ENCODE results near the gene ITSN2. TPM values are rescaled to one million over a fixed set of nuclear protein-coding genes. Genes with fewer than 3 reads are reported as not detected.

ITSN2 gene
- polyA plus RNA-seq, 1 donor (not counting 4 experiments of a cell fraction or from before 2014, with no cell fraction given): 19.7 TPM

- FAIRE-seq (no peak), DNase-seq (ENCODE audit: low read depth, low spot score) (no peak)
- Histone ChIP-seq H3K27me3 (ENCODE audit: control insufficient read depth, extremely low read depth, insufficient read depth, low read length) (no peaks in the 10 kb centered on the region), H3K27ac (ENCODE audit: control insufficient read depth, insufficient read depth, low read length) (no peak overlapping the region), H4K20me1 (ENCODE audit: control insufficient read depth, extremely low read depth, insufficient read depth, low read length) (no peaks in the 10 kb centered on the region), H3K9me1 (ENCODE audit: control insufficient read depth, extremely low read depth, insufficient read depth, low read length) (no peaks in the 10 kb centered on the region), H3K36me3 (ENCODE audit: control insufficient read depth in 2 of 2, extremely low read depth in 1 of 2, insufficient read depth in 2 of 2, low read length in 2 of 2) (peaks cover 6 to 9% of the 10 kb centered on the region in 2 experiments), H3K4me3 (ENCODE audit: control insufficient read depth in 2 of 3, extremely low read depth in 1 of 3, insufficient read depth in 2 of 3, low read depth in 1 of 3, low read length in 3 of 3) (no peak overlapping the region), H2AFZ (ENCODE audit: control insufficient read depth, low read length) (no peak overlapping the region), H3K79me2 (ENCODE audit: control insufficient read depth, insufficient read depth, low read length) (no peaks in the 10 kb centered on the region), H3K4me1 (ENCODE audit: control insufficient read depth, extremely low read depth, insufficient read depth, low read length) (no peaks in the 10 kb centered on the region), H3K4me2 (ENCODE audit: control insufficient read depth, extremely low read depth, insufficient read depth, low read depth, low read length) (no peak overlapping the region), H3K9ac (ENCODE audit: control insufficient read depth, extremely low read depth, insufficient read depth, low read length) (no peak overlapping the region), H3K9me3 (ENCODE audit: control insufficient read depth, low read depth, low read length) (no peaks in the 10 kb centered on the region)
- TF ChIP-seq EZH2 (IDR thresholded peaks at IDR 0.05; ENCODE audit: low read length): no peak
- TF ChIP-seq CTCF (optimal IDR thresholded peaks at IDR 0.05 in 1 of 3, IDR thresholded peaks at IDR 0.05 in 1 of 3, conservative IDR thresholded peaks at IDR 0.05 in 1 of 3; ENCODE audit: extremely low read depth in 1 of 3, insufficient read depth in 2 of 3, low read length in 3 of 3): no peak
- dilution Hi-C loops (cut with MboI; ENCODE audit: extremely low pct_ligation_motif_present, low sequenced_read_pairs): no loop called here
Measured at GRCh38 chr2:24214880-24215279, 145.5 kb downstream of the ITSN2 start.

DNA sequence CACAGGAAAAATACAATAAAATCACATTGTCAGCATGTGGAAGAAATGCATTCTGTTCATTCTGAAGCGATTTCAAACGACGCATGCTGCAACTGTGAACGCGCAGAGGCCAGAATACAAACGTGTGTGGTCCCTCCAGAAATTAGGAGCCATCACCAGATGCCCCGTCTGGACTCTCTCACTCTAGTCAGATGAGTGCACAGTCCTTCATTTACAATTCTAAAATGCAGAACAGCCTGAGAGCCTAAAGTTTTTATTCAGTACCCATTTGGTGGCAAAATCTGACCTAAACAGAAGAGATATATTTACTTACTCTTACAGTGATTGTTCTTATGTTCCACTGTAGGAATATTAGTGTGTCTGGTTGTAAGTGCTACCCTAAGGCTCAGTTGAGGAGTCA, 148.9 kb downstream of the ITSN2 start:
- no peak for FAIRE-seq
- TF ChIP-seq EZH2 (IDR thresholded peaks at IDR 0.05; ENCODE audit: low read length): no peak
- no peak for TF ChIP-seq CTCF (optimal IDR thresholded peaks at IDR 0.05 in 1 of 3, IDR thresholded peaks at IDR 0.05 in 1 of 3, conservative IDR thresholded peaks at IDR 0.05 in 1 of 3; ENCODE audit: extremely low read depth in 1 of 3, insufficient read depth in 2 of 3, low read length in 3 of 3)
- dilution Hi-C loops (cut with MboI; ENCODE audit: extremely low pct_ligation_motif_present, low sequenced_read_pairs): no loop called here

More for the DNA sequence above, 148.9 kb downstream of the ITSN2 start:
- no peaks in the 10 kb centered on the region for H3K4me1 ChIP-seq (ENCODE audit: control insufficient read depth, extremely low read depth, insufficient read depth, low read length)
- no peak for DNase-seq (ENCODE audit: low read depth, low spot score)
- H3K9ac ChIP-seq (ENCODE audit: control insufficient read depth, extremely low read depth, insufficient read depth, low read length): no peak overlapping the region
- no peaks in the 10 kb centered on the region for H3K27me3 ChIP-seq (ENCODE audit: control insufficient read depth, extremely low read depth, insufficient read depth, low read length)
- no peak overlapping the region for H3K27ac ChIP-seq (ENCODE audit: control insufficient read depth, insufficient read depth, low read length)
- peaks cover 6 to 12% of the 10 kb centered on the region in 2 experiments for H3K36me3 ChIP-seq (ENCODE audit: control insufficient read depth in 2 of 2, extremely low read depth in 1 of 2, insufficient read depth in 2 of 2, low read length in 2 of 2)
- H3K4me2 ChIP-seq (ENCODE audit: control insufficient read depth, extremely low read depth, insufficient read depth, low read depth, low read length): no peak overlapping the region
- no peak overlapping the region for H3K4me3 ChIP-seq (ENCODE audit: control insufficient read depth in 2 of 3, extremely low read depth in 1 of 3, insufficient read depth in 2 of 3, low read depth in 1 of 3, low read length in 3 of 3)
- H4K20me1 ChIP-seq (ENCODE audit: control insufficient read depth, extremely low read depth, insufficient read depth, low read length): no peaks in the 10 kb centered on the region
- H3K79me2 ChIP-seq (ENCODE audit: control insufficient read depth, insufficient read depth, low read length): no peaks in the 10 kb centered on the region
- H3K9me3 ChIP-seq (ENCODE audit: control insufficient read depth, low read depth, low read length): no peaks in the 10 kb centered on the region
- no peak overlapping the region for H2AFZ ChIP-seq (ENCODE audit: control insufficient read depth, low read length)
- no peaks in the 10 kb centered on the region for H3K9me1 ChIP-seq (ENCODE audit: control insufficient read depth, extremely low read depth, insufficient read depth, low read length)

All from keratinocyte (primary cell).